NCI-H1092 (cell line): Measurements from ENCODE around the gene PRPF19.

Experiments
- DNase-seq: peaks from one replicate; lab custom pipeline; 2025; lab: John Stamatoyannopoulos, UW

The PRPF19 gene

GRCh38 chr11:60841797-60842667, 64.4 kb downstream of the PRPF19 start, which contains the start of gene CCDC86:
TSS of gene CCDC86 (plus strand) at chr11:60842113. CDS start at chr11:60842125, 12 bp downstream.
- DNase-seq: peak; percentile 95
